ENCODE measurements around the gene TMEM247. TPM values are rescaled to one million over a fixed set of nuclear protein-coding genes. Genes with fewer than 3 reads are reported as not detected.

The TMEM247 gene
- total RNA-seq, 1 experiment from 2014 or later: not detected

DNA sequence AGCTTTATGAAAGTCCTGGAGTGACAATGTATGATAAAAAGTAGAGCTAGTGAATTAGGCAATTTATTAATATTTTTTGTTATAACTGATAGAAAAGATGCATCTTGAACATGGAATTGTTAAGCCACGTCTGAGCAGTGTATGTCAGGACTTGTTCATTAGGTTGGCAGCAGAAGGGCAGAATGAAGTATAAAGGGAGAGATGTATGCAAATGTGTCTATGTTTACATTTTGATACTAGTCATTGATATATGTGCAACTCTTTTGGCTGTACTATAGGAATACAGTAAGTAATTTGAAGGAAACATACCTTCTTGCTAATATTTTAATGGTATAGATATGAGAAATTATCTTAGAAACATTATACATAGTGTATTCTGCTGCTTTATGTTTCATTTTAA lies 49.0 kb upstream of the TMEM247 start:
- no CpG with 5 or more reads among the region's 1 CpG for WGBS (ENCODE audit: extremely low coverage, insufficient read length, low lambda C conversion rate)

More for the DNA sequence above, 49.0 kb upstream of the TMEM247 start:
- no peak overlapping the region for H3T11ph ChIP-seq (ENCODE audit: low read length)
- TF ChIP-seq, protein P1, sequence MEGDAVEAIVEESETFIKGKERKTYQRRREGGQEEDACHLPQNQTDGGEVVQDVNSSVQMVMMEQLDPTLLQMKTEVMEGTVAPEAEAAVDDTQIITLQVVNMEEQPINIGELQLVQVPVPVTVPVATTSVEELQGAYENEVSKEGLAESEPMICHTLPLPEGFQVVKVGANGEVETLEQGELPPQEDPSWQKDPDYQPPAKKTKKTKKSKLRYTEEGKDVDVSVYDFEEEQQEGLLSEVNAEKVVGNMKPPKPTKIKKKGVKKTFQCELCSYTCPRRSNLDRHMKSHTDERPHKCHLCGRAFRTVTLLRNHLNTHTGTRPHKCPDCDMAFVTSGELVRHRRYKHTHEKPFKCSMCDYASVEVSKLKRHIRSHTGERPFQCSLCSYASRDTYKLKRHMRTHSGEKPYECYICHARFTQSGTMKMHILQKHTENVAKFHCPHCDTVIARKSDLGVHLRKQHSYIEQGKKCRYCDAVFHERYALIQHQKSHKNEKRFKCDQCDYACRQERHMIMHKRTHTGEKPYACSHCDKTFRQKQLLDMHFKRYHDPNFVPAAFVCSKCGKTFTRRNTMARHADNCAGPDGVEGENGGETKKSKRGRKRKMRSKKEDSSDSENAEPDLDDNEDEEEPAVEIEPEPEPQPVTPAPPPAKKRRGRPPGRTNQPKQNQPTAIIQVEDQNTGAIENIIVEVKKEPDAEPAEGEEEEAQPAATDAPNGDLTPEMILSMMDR (conservative IDR thresholded peaks at IDR 0.05): no peak
- H2BK5ac ChIP-seq (ENCODE audit: insufficient read length, low read length): no peak overlapping the region
- no peak overlapping the region for H4K5ac ChIP-seq (ENCODE audit: insufficient read length, low read depth, low read length)
- H3K27ac ChIP-seq (ENCODE audit: insufficient read length, low read depth, low read length): no peak overlapping the region
- H3K4me2 ChIP-seq (ENCODE audit: insufficient read depth, insufficient read length, low read length): no peak overlapping the region
- H3K23ac ChIP-seq (ENCODE audit: insufficient read length, low read depth, low read length): no peak overlapping the region
- peaks cover 10 to 11% of the 10 kb centered on the region in 2 experiments for H3K4me1 Mint-ChIP-seq
- no peak overlapping the region for H3K4me3 Mint-ChIP-seq
- H3K9ac ChIP-seq (ENCODE audit: extremely low read depth, insufficient read length, low read length): no peak overlapping the region
- H3K27me3 Mint-ChIP-seq (ENCODE audit: low read depth): no peaks in the 10 kb centered on the region
- H3K9me3 Mint-ChIP-seq: no peaks in the 10 kb centered on the region
- H3K14ac ChIP-seq (ENCODE audit: insufficient read depth, low read length): no peak overlapping the region
- no peak overlapping the region for H2AFZ ChIP-seq (ENCODE audit: low read length)
- H3K36me3 Mint-ChIP-seq (ENCODE audit: insufficient read depth in 1 of 3, low read depth in 3 of 3): no peaks in the 10 kb centered on the region
- H4K8ac ChIP-seq (replicated peaks; ENCODE audit: insufficient read length, low read depth, low read length): no peak overlapping the region
- H2BK12ac ChIP-seq (ENCODE audit: insufficient read length, low read depth, low read length): no peak overlapping the region
- H3K4ac ChIP-seq (ENCODE audit: low read depth, low read length): no peak overlapping the region
- no peaks in the 10 kb centered on the region for H4K20me1 ChIP-seq (ENCODE audit: control insufficient read depth, insufficient read depth, insufficient read length)
- no peaks in the 10 kb centered on the region for H3K9me3 ChIP-seq (ENCODE audit: control insufficient read depth, low read depth, low read length)
- no peak overlapping the region for H3K27ac Mint-ChIP-seq
- no peak overlapping the region for H2BK15ac ChIP-seq (ENCODE audit: low read depth, low read length)
- H2BK20ac ChIP-seq (ENCODE audit: low read depth, low read length, poor library complexity, severe bottlenecking): no peak overlapping the region
- H3K56ac ChIP-seq (ENCODE audit: insufficient read length, low read depth, low read length): no peak overlapping the region
- H3K18ac ChIP-seq (ENCODE audit: insufficient read length, low read depth, low read length): no peak overlapping the region
- no peaks in the 10 kb centered on the region for H3K79me2 ChIP-seq (ENCODE audit: insufficient read depth, low read length)
- no peak overlapping the region for H2AK5ac ChIP-seq (ENCODE audit: insufficient read length, low read length)
- H3K4me1 ChIP-seq (ENCODE audit: insufficient read depth, low read length): no peaks in the 10 kb centered on the region; the same call in 1 of the 2 replicates
- no peaks in the 10 kb centered on the region for H3K79me1 ChIP-seq (ENCODE audit: insufficient read depth, low read depth, low read length, poor library complexity, severe bottlenecking)
- DNase-seq: no peak
- no peak overlapping the region for H2BK120ac ChIP-seq (ENCODE audit: low read depth, low read length, poor library complexity, severe bottlenecking)
- H3K23me2 ChIP-seq (ENCODE audit: insufficient read length, low read depth, low read length, poor library complexity, severe bottlenecking): no peaks in the 10 kb centered on the region
- no peak overlapping the region for H4K91ac ChIP-seq (ENCODE audit: insufficient read length, low read depth, low read length)
- no peaks in the 10 kb centered on the region for H3K27me3 ChIP-seq (ENCODE audit: insufficient read depth, low read length)

Measured in H9 (cell line).